GM23338 (cell line): ENCODE results near the gene EVC. TPM values are rescaled to one million over a fixed set of nuclear protein-coding genes. Genes with fewer than 3 reads are reported as not detected.

Source experiments
- ATAC-seq: fragments of 200-7000 bp; cut with Tn5 transposase; 3 replicates; pipeline ENCODE4 v1.9.1; 2020
- DNase-seq: peaks from one replicate; pipeline ENCODE4 v3.0.0-alpha.2; 2015; ENCODE audit warnings: low spot score
- H2AFZ ChIP-seq: fragments of 200-600 bp; sonication (generic); 2 replicates; pipeline ENCODE4 v1.8.0; 2016; ENCODE audit warnings: antibody characterized with exemption, mild to moderate bottlenecking, moderate library complexity
- H3F3A ChIP-seq: fragments of 200-600 bp; sonication (generic); replicated peaks from 2 replicates; pipeline ENCODE4 v1.8.0; 2017; ENCODE audit warnings: antibody characterized with exemption, mixed run types, low read depth
- H3K27ac ChIP-seq: fragments of 200-600 bp; sonication (generic); 2 replicates; pipeline ENCODE4 v1.6.1; 2016; ENCODE audit warnings: low read depth
- H3K27me3 ChIP-seq: fragments of 200-600 bp; sonication (generic); 2 replicates; pipeline ENCODE4 v1.8.0; 2016; ENCODE audit warnings: mild to moderate bottlenecking, mixed run types, moderate library complexity; ENCODE audit not compliant: insufficient read depth
- H3K36me3 ChIP-seq: fragments of 200-600 bp; sonication (generic); 2 replicates; pipeline ENCODE4 v1.8.0; 2016; ENCODE audit warnings: mild to moderate bottlenecking; ENCODE audit not compliant: insufficient read depth
- H3K4me1 ChIP-seq: fragments of 200-600 bp; sonication (generic); 2 replicates; pipeline ENCODE4 v1.8.0; 2016; ENCODE audit warnings: mild to moderate bottlenecking, moderate library complexity; ENCODE audit not compliant: insufficient read depth
- H3K4me2 ChIP-seq: fragments of 200-600 bp; sonication (generic); 2 replicates; pipeline ENCODE4 v1.7.1; 2017; ENCODE audit warnings: mixed run types
- H3K4me3 ChIP-seq: fragments of 200-600 bp; sonication (generic); 2 replicates; pipeline ENCODE4 v1.6.1; 2016; ENCODE audit warnings: mixed run types
- H3K79me2 ChIP-seq: fragments of 200-600 bp; sonication (generic); replicated peaks from 2 replicates; pipeline ENCODE4 v1.8.0; 2017; ENCODE audit warnings: mild to moderate bottlenecking; ENCODE audit not compliant: insufficient read depth
- H3K9me2 ChIP-seq: fragments of 200-600 bp; sonication (generic); 2 replicates; pipeline ENCODE4 v1.8.0; 2017; ENCODE audit not compliant: insufficient read depth
- H4K20me1 ChIP-seq: fragments of 200-600 bp; sonication (generic); replicated peaks from 2 replicates; pipeline ENCODE4 v1.8.0; 2017; ENCODE audit warnings: mild to moderate bottlenecking; ENCODE audit not compliant: insufficient read depth
- H3K27ac Mint-ChIP-seq: 2 replicates; pipeline ENCODE4 v1.8.0; 2020; ENCODE audit warnings: inconsistent platforms, mild to moderate bottlenecking, moderate library complexity, mixed read lengths
- H3K27me3 Mint-ChIP-seq: 3 replicates; pipeline ENCODE4 v1.8.0; 2022; ENCODE audit warnings: low read depth, mild to moderate bottlenecking, moderate library complexity, mixed read lengths, inconsistent platforms; ENCODE audit not compliant: insufficient read depth, poor library complexity
- H3K36me3 Mint-ChIP-seq: 3 replicates; pipeline ENCODE4 v1.8.0; 2021; ENCODE audit warnings: low read depth, mild to moderate bottlenecking, inconsistent platforms, moderate library complexity, mixed read lengths
- H3K4me1 Mint-ChIP-seq: 3 replicates; pipeline ENCODE4 v1.8.0; 2020; ENCODE audit warnings: mild to moderate bottlenecking, inconsistent platforms, mixed read lengths
- H3K4me3 Mint-ChIP-seq: 3 replicates; pipeline ENCODE4 v1.8.0; 2021; ENCODE audit warnings: moderate library complexity, mild to moderate bottlenecking, inconsistent platforms, mixed read lengths
- H3K9me3 Mint-ChIP-seq: 3 replicates; pipeline ENCODE4 v1.8.0; 2020; ENCODE audit warnings: moderate library complexity, mild to moderate bottlenecking, inconsistent platforms, mixed read lengths
- CREB1 ChIP-seq: fragments of 250-450 bp; sonication (Bioruptor Pico); IDR thresholded peaks from 2 replicates; pipeline ENCODE4 v1.5.0; 2020; ENCODE audit warnings: low read depth, mild to moderate bottlenecking, moderate library complexity
- CTCF ChIP-seq, 2 experiments: fragments of 200-600 bp in 1 of 2; sonication (generic) in 1 of 2; conservative IDR thresholded peaks; 2 replicates each; pipeline versions ENCODE4 v1.5.1 to v1.6.1; 2016 to 2017; ENCODE audit warnings: antibody characterized with exemption in 2 of 2, low read depth in 2 of 2, mild to moderate bottlenecking in 2 of 2, moderate library complexity in 1 of 2
- ETS1 ChIP-seq: IDR thresholded peaks from 2 replicates; pipeline ENCODE4 v1.6.1; 2016; ENCODE audit warnings: antibody characterized with exemption
- EZH2 ChIP-seq: fragments of 200-600 bp; sonication (generic); IDR thresholded peaks from one replicate; pipeline ENCODE4 v1.8.0; 2017; ENCODE audit warnings: antibody characterized with exemption, mild to moderate bottlenecking, low read depth; ENCODE audit not compliant: unreplicated experiment
- EZH2phosphoT487 ChIP-seq: fragments of 200-600 bp; sonication (generic); IDR thresholded peaks from one replicate; pipeline ENCODE4 v1.8.1; 2018; ENCODE audit warnings: antibody characterized with exemption; ENCODE audit not compliant: unreplicated experiment
- JUNB ChIP-seq: IDR thresholded peaks from one replicate; pipeline ENCODE4 v1.6.1; 2016; ENCODE audit warnings: antibody characterized with exemption; ENCODE audit not compliant: unreplicated experiment
- NANOG ChIP-seq: IDR thresholded peaks from 2 replicates; pipeline ENCODE4 v1.6.1; 2016; ENCODE audit warnings: antibody characterized with exemption, borderline replicate concordance
- POLR2AphosphoS5 ChIP-seq: IDR thresholded peaks from 2 replicates; pipeline ENCODE4 v1.6.1; 2016; ENCODE audit warnings: antibody characterized with exemption, low read depth
- STAT1 ChIP-seq: IDR thresholded peaks from one replicate; pipeline ENCODE4 v1.6.1; 2016; ENCODE audit warnings: antibody characterized with exemption; ENCODE audit not compliant: unreplicated experiment
- ZNF114 ChIP-seq: fragments of 250-450 bp; sonication (Bioruptor Pico); IDR thresholded peaks from 2 replicates; pipeline ENCODE4 v1.5.0; 2020; ENCODE audit warnings: mild to moderate bottlenecking, moderate library complexity
- ZNF331 ChIP-seq: fragments of 250-450 bp; sonication (Bioruptor Pico); IDR thresholded peaks from 2 replicates; pipeline ENCODE4 v1.5.0; 2020; ENCODE audit warnings: low read depth, mild to moderate bottlenecking, moderate library complexity
- ZNF462 ChIP-seq: fragments of 250-450 bp; sonication (Bioruptor Pico); IDR thresholded peaks from 2 replicates; pipeline ENCODE4 v1.5.0; 2020; ENCODE audit warnings: mild to moderate bottlenecking, moderate library complexity
- polyA plus RNA-seq: library from polyadenylated mRNA; unstranded; fragments of >200 nt; fragmentation: Nextera tagmentation; extraction: Ambion mirVana; gene quantifications from 2 replicates; pipeline ENCODE4 v1.2.1, GENCODE V29; 2016
- total RNA-seq: library from RNA; depleted of rRNA; stranded (reverse); fragments of >200 nt; shearing (Covaris generic); gene quantifications from 2 replicates; pipeline ENCODE4 v1.2.3, GENCODE V29; 2014

The EVC gene
- total and polyA plus RNA-seq, 2 experiments from 2014 or later = 1.7 to 12.8 TPM

GRCh38 chr4:5809216-5809776 is 98.3 kb downstream of the EVC start (continued):
- TF ChIP-seq CTCF (conservative IDR thresholded peaks at IDR 0.05; ENCODE audit: low read depth in 2 of 2) = no peak
- TF ChIP-seq ZNF331 (CRISPR knock-in tag) = no peak
- no peak for TF ChIP-seq EZH2phosphoT487
- TF ChIP-seq POLR2AphosphoS5 = no peak
- no peak for TF ChIP-seq JUNB
- TF ChIP-seq EZH2 = no peak
- TF ChIP-seq NANOG = no peak
- no peak for TF ChIP-seq STAT1

- Histone ChIP-seq H3K4me2 (no peak overlapping the region), H4K20me1 (no peaks in the 10 kb centered on the region; the same call in 1 of the 2 replicates), H3K4me1 (0 out of 2 replicates have a peak, but pooled peaks cover 3% of the 10 kb centered on the region), H2AFZ (no peak overlapping the region), H3K27me3 (no peaks in the 10 kb centered on the region), H3K4me3 (no peak overlapping the region), H3K27ac (no peak overlapping the region), H3K9me2 (no peaks in the 10 kb centered on the region), H3F3A (no peaks in the 10 kb centered on the region), H3K79me2 (no peaks in the 10 kb centered on the region), H3K36me3 (0 out of 2 replicates have a peak, but pooled peaks cover 3% of the 10 kb centered on the region)
- Mint-ChIP-seq H3K36me3 (peaks cover 55% of the 10 kb centered on the region), H3K27ac (no peak overlapping the region), H3K4me1 (peaks cover 4% of the 10 kb centered on the region; the same call in 1 of the 3 replicates), H3K9me3 (no peaks in the 10 kb centered on the region), H3K4me3 (no peak overlapping the region), H3K27me3 (peaks cover 9% of the 10 kb centered on the region)
- DNase-seq (no peak), ATAC-seq (no peak)
- TF ChIP-seq ZNF462 (CRISPR knock-in tag) = no peak
- no peak for TF ChIP-seq EZH2phosphoT487
- TF ChIP-seq ZNF114 (CRISPR knock-in tag) = no peak
- TF ChIP-seq EZH2 = no peak
- no peak for TF ChIP-seq NANOG
- no peak for TF ChIP-seq ZNF331 (CRISPR knock-in tag)
- no peak for TF ChIP-seq CTCF (conservative IDR thresholded peaks at IDR 0.05; ENCODE audit: low read depth in 2 of 2)
- TF ChIP-seq ETS1 = no peak
- no peak for TF ChIP-seq POLR2AphosphoS5
- TF ChIP-seq CREB1 (CRISPR knock-in tag) = no peak
- TF ChIP-seq STAT1 = no peak
Measured at GRCh38 chr4:5810151-5810550, 99.2 kb downstream of the EVC start.
